Thymus (tissue), 11 donors: Measurements from ENCODE around the gene SLC25A13. TPM values are rescaled to one million over a fixed set of nuclear protein-coding genes. Genes with fewer than 3 reads are reported as not detected.
A peak's percentile ranks its signal among the peaks of the same experiment; 100 is the strongest.

Source experiments
- DNase-seq, 9 donors: peaks; one replicate each; pipeline ENCODE4 v3.0.0-alpha.2; 2013; ENCODE audit warnings: low spot score in 9 of 9, low read depth in 6 of 9, missing footprints in 1 of 9
- H3K27ac ChIP-seq, 2 donors: one replicate each; pipeline ENCODE4 v1.5.1; 2013; ENCODE audit warnings: control low read depth in 1 of 2, low read depth in 1 of 2, low read length in 1 of 2, mild to moderate bottlenecking in 1 of 2, moderate library complexity in 1 of 2
- H3K27me3 ChIP-seq, 2 donors: one replicate each; pipeline ENCODE4 v1.5.1; 2013; ENCODE audit warnings: low read length in 1 of 2; ENCODE audit not compliant: control insufficient read depth in 2 of 2, insufficient read depth in 1 of 2
- H3K36me3 ChIP-seq, 2 donors: one replicate each; pipeline ENCODE4 v1.5.1; 2013; ENCODE audit warnings: low read length in 1 of 2, mild to moderate bottlenecking in 1 of 2, moderate library complexity in 1 of 2; ENCODE audit not compliant: control insufficient read depth in 2 of 2, insufficient read depth in 2 of 2
- H3K4me1 ChIP-seq, 2 donors: one replicate each; pipeline ENCODE4 v1.5.1; 2013; ENCODE audit warnings: low read length in 2 of 2; ENCODE audit not compliant: control insufficient read depth in 2 of 2, insufficient read depth in 2 of 2
- H3K4me3 ChIP-seq, 2 donors: one replicate each; pipeline ENCODE4 v1.5.1; 2013; ENCODE audit warnings: low read length in 2 of 2, control low read depth in 1 of 2, mild to moderate bottlenecking in 1 of 2
- H3K9me3 ChIP-seq, 2 donors: one replicate each; pipeline ENCODE4 v1.5.1; 2013; ENCODE audit warnings: low read length in 1 of 2, mild to moderate bottlenecking in 1 of 2; ENCODE audit not compliant: control insufficient read depth in 2 of 2, insufficient read depth in 1 of 2
- WGBS: extraction: QIAGEN DNeasy Blood & Tissue Kit; methylation state at CpG from one replicate; pipeline ENCODE4 v1.1.7; 2013; 5-methylcytosine and 5-hydroxymethylcytosine counted together
- polyA plus RNA-seq: library from polyadenylated mRNA; stranded (reverse); fragments of 200-250 nt; gene quantifications from one replicate; pipeline ENCODE4 v1.2.3, GENCODE V29; 2013
- total RNA-seq: library from RNA; stranded (reverse); fragments of 120-200 nt; gene quantifications from one replicate; pipeline ENCODE4 v1.2.4, GENCODE V29; 2013
- donor health status: healthy.

SLC25A13 gene
- total and polyA plus RNA-seq, 2 donors: 9.7 to 10.9 TPM

- Histone ChIP-seq H3K27ac (no peak overlapping the region), H3K36me3 (no peaks in the 10 kb centered on the region), H3K4me1 (no peaks in the 10 kb centered on the region)
These were observed 236.9 kb downstream of the SLC25A13 start for GRCh38 chr7:96084881-96085553.

DNA sequence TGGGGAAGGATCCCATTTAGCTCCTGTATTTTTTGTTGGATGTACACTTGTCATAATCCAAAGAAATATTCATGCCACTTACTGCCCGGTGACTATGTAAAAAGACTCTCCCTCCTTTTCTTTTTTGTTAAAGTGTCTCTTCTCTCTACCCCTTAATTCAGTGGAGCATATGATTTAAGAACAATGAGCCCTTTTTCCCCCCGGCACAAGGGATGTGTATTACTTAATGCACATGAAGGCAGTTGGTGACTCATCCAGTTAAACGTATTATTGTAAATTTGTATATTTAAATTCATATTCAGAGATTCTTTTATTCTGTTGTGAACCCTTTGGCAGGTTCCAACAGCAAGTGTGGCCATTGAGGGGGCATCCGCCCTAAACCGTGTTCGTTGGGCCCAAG, 241.9 kb downstream of the SLC25A13 start:
- Histone ChIP-seq H3K9me3 (no peaks in the 10 kb centered on the region), H3K4me1 (peaks cover 0 to 5% of the 10 kb centered on the region in 2 donors), H3K36me3 (no peaks in the 10 kb centered on the region), H3K27me3 (peaks cover 2 to 25% of the 10 kb centered on the region in 2 donors), H3K27ac (no peak overlapping the region), H3K4me3 (no peak overlapping the region)
- WGBS: 80% methylated on average over 6 of the region's 6 CpGs
- DNase-seq: no peak

More at GRCh38 chr7:96084881-96085553, 236.9 kb downstream of the SLC25A13 start:
- 94% methylated on average over 1 of the region's 1 CpG for WGBS
- no peak overlapping the region for H3K4me3 ChIP-seq
- H3K27me3 ChIP-seq: no peaks in the 10 kb centered on the region
- DNase-seq: no peak
- H3K9me3 ChIP-seq: no peaks in the 10 kb centered on the region

- DNase-seq: no peak
- no peaks in the 10 kb centered on the region for H3K36me3 ChIP-seq
- peaks cover 3 to 28% of the 10 kb centered on the region in 2 donors for H3K27me3 ChIP-seq
- peaks cover 0 to 5% of the 10 kb centered on the region in 2 donors for H3K4me1 ChIP-seq
- no peak overlapping the region for H3K4me3 ChIP-seq
- 23% methylated on average over 10 of the region's 10 CpGs for WGBS
- H3K9me3 ChIP-seq: no peaks in the 10 kb centered on the region
- H3K27ac ChIP-seq: no peak overlapping the region
These were observed 245.6 kb downstream of the SLC25A13 start for GRCh38 chr7:96076350-96076707.

DNA sequence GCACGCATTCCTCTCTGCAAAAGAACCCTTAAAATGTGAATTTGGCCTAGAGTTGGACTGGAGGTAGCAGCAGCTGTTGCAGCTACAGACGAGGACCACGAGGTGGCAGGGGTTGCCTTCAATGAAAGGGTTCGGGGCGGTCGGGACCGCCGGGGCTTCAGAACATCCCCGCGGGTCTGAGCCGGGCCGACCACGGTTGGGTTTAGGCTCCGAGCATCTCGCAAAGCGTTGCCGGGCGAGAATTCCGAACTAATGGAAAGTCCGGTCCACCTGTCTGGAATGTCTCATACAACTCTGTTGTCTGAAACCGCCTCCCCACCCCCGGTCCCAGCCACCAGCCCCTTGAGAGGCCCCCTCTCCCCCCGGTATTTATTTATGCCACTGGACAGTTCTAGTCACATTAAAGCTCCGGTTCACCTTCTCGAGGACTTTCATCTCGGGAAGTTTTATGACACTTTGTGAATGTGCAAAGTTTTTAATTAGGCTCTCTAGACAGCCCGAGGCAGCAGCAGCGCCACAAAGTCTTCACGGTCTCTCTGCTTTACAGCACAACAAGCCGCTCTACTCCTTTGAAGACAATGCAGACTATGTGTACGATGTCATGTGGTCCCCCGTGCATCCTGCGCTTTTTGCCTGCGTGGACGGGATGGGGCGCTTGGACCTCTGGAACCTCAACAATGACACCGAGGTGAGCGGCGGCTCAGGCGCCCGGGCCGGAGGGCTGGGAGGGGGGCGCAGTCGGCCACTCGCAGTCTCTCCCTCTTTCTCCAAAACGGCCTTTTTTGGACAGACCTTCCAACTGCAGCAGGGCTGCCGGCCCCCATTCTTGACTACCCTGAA, 246.2 kb downstream of the SLC25A13 start:
- no peaks in the 10 kb centered on the region for H3K36me3 ChIP-seq
- peak overlapping the region; percentile 18 to 25 for H3K4me3 ChIP-seq
- H3K27me3 ChIP-seq: peaks cover 3 to 28% of the 10 kb centered on the region in 2 donors
- WGBS: 3% methylated on average over 47 of the region's 47 CpGs
- H3K4me1 ChIP-seq: peaks cover 0 to 5% of the 10 kb centered on the region in 2 donors
- H3K27ac ChIP-seq: no peak overlapping the region
- peak in 3 of 9 donors; percentile 16 to 38 (median 28) for DNase-seq
- no peaks in the 10 kb centered on the region for H3K9me3 ChIP-seq

DNA sequence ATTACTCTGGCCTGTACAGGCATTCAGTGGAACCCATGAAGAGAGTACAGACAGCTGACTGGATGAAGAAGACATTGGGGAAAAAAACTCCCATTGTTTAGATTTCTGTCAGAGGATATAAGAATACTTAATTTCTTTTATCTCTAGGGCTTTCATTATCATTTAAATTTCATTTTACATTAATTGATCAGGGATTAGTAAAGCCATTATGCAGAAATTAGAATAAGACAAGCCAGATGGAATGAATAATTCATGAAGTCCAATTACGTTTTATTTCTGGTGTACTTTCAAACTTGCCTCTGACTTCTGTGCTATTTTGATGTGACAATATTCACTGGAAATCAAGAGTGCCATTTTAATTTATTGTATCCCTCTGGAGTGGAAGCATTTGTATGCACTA, 247.0 kb downstream of the SLC25A13 start:
- WGBS: 92% methylated on average over 1 of the region's 1 CpG
- Histone ChIP-seq H3K9me3 (no peaks in the 10 kb centered on the region), H3K4me1 (peaks cover 0 to 5% of the 10 kb centered on the region in 2 donors), H3K4me3 (no peak overlapping the region), H3K36me3 (no peaks in the 10 kb centered on the region), H3K27me3 (peaks cover 3 to 28% of the 10 kb centered on the region in 2 donors), H3K27ac (no peak overlapping the region)
- DNase-seq: no peak
